Body of pancreas (tissue), 4 donors: ENCODE data around the gene ELOVL6. TPM values are rescaled to one million over a fixed set of nuclear protein-coding genes. Genes with fewer than 3 reads are reported as not detected.
"Not testable (repeated sequence)": the region's sequence is repeated elsewhere in the genome, so short reads cannot be mapped to it uniquely, and the experiment has no call there.

Source experiments
- ATAC-seq: fragments of 150-250 bp; one replicate; pipeline ENCODE4 v1.9.1; 2016
- DNase-seq, 4 donors: peaks; one replicate each; pipeline ENCODE4 v3.0.0-alpha.2; 2019
- H3K27ac ChIP-seq, 4 donors: fragments of 200-600 bp; sonication (generic); 1 replicate in 3 of 4; 2 replicates in 1 of 4; pipeline versions ENCODE4 v1.5.1 to v1.6.1; 2016 to 2019; ENCODE audit warnings: mild to moderate bottlenecking in 1 of 4, mixed read lengths in 1 of 4, moderate library complexity in 1 of 4
- H3K27me3 ChIP-seq, 2 donors: fragments of 200-600 bp; sonication (generic); one replicate each; pipeline ENCODE4 v1.6.0; 2016; ENCODE audit warnings: mild to moderate bottlenecking in 1 of 2
- H3K36me3 ChIP-seq, 2 donors: fragments of 200-600 bp; sonication (generic); replicated peaks in 1 of 2; 2 replicates each; pipeline ENCODE4 v1.5.1; 2016; ENCODE audit warnings: low read depth in 2 of 2; ENCODE audit not compliant: insufficient read depth in 1 of 2
- H3K4me1 ChIP-seq: fragments of 200-600 bp; sonication (generic); one replicate; pipeline ENCODE4 v1.6.0; 2016
- H3K4me3 ChIP-seq, 2 donors: fragments of 200-600 bp; sonication (generic); 1 replicate in 1 of 2; 2 replicates in 1 of 2; pipeline ENCODE4 v1.5.1; 2016 to 2019
- H3K9me3 ChIP-seq, 3 donors: fragments of 200-600 bp; sonication (generic); 1 replicate in 2 of 3; 2 replicates in 1 of 3; pipeline ENCODE4 v1.5.1; 2016
- POLR2A ChIP-seq, 3 donors: fragments of 450-650 bp; IDR thresholded peaks; one replicate each; pipeline ENCODE4 v1.6.1; 2016; ENCODE audit warnings: antibody characterized with exemption in 3 of 3, mild to moderate bottlenecking in 2 of 3
- WGBS, 2 donors: methylation state at CpG; one replicate each; pipeline ENCODE4 v1.1.5; 2017; 5-methylcytosine and 5-hydroxymethylcytosine counted together
- intact Hi-C: fragments of 100-400 bp; cut with DNase I; formaldehyde crosslinking; loops from one replicate; pipeline ENCODE4 v1.15.1; 2023
- total RNA-seq, 2 donors: library from RNA; depleted of rRNA; stranded (reverse); fragments of >200 nt; gene quantifications; one replicate each; pipeline ENCODE4 v1.1.0, GENCODE V29; 2016
- TF ChIP-seq, protein P1 (sequence below), 7 experiments: fragments of 450-650 bp in 4 of 7; fragments of 200-600 bp in 3 of 7; sonication (generic) in 3 of 7; IDR thresholded peaks; one replicate each; pipeline ENCODE4 v1.5.1; 2016 to 2019; ENCODE audit warnings: antibody characterized with exemption in 7 of 7

ELOVL6 gene
- total RNA-seq, 2 donors from 2014 or later = 0.78 to 0.99 TPM

DNA sequence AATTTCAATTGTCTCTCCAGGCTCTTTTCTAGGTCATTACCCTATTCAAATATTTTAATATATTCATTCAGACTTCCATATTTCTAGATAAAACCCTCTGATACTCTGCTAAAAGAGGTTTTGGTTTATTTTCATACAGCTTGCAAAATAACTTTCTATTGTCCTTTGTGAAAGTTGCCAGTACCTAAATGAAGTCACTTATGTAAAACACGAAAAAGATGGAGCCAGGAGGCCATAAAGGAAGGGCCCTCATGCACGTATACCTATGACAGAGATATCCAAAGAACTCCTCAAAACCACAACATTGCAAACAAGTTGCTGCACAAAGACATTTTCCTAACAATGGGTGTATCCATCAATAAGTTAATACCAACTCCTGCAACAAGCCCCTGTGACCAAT, 25.7 kb upstream of the ELOVL6 start:
- Histone ChIP-seq H3K9me3 (no peaks in the 10 kb centered on the region), H3K4me1 (no peaks in the 10 kb centered on the region), H3K27ac (no peak overlapping the region), H3K36me3 (no peaks in the 10 kb centered on the region), H3K27me3 (no peaks in the 10 kb centered on the region), H3K4me3 (no peak overlapping the region)
- DNase-seq = no peak
- no peak for ATAC-seq
- intact Hi-C loops = no loop called here
- 74 to 81% methylated on average over 2 of the region's 2 CpGs for WGBS, 2 donors
- TF ChIP-seq, protein P1, sequence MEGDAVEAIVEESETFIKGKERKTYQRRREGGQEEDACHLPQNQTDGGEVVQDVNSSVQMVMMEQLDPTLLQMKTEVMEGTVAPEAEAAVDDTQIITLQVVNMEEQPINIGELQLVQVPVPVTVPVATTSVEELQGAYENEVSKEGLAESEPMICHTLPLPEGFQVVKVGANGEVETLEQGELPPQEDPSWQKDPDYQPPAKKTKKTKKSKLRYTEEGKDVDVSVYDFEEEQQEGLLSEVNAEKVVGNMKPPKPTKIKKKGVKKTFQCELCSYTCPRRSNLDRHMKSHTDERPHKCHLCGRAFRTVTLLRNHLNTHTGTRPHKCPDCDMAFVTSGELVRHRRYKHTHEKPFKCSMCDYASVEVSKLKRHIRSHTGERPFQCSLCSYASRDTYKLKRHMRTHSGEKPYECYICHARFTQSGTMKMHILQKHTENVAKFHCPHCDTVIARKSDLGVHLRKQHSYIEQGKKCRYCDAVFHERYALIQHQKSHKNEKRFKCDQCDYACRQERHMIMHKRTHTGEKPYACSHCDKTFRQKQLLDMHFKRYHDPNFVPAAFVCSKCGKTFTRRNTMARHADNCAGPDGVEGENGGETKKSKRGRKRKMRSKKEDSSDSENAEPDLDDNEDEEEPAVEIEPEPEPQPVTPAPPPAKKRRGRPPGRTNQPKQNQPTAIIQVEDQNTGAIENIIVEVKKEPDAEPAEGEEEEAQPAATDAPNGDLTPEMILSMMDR (IDR thresholded peaks at IDR 0.05) = no peak
- TF ChIP-seq POLR2A (IDR thresholded peaks at IDR 0.05) = no peak

DNA sequence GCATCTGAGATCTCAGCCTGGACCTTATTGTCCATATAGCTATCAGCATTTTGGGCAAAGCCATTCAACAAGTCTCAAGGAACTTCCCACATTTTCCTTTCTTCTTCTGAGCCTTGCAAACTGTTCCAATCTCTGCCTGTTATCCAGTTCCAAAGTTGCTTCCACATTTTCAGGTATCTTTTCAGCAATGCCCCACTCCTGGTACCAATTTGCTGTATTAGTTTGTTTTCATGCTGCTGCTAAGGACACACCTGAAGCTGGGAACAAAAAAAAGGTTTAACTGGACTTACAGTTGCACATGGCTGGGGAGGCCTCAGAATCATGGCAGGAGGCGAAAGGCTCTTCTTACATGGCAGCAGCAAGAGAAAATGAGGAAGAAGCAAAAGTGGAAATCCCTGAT, 20.5 kb upstream of the ELOVL6 start:
- intact Hi-C loops, ATAC-seq: not testable (repeated sequence)

DNA sequence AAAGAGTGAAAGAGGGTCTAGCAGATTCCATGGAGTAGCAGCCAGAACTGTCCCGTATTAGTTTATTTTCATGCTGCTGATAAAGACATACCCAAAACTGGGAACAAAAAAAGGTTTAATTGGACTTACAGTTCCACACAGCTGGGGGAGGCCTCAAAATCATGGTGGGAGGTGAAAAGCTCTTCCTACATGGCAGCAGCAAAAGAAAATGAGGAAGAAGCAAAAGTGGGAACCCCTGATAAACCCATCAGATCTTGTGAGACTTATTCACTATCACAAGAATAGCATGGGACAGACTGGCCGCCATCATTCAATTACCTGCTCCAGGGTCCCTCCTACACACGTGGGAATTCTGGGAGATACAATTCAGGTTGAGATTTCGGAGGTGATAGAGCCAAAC, 18.8 kb upstream of the ELOVL6 start:
- H3K36me3 ChIP-seq, H3K4me1 ChIP-seq, intact Hi-C loops, H3K4me3 ChIP-seq, H3K9me3 ChIP-seq, H3K27me3 ChIP-seq, H3K27ac ChIP-seq, DNase-seq, ATAC-seq: not testable (repeated sequence)
- 71 to 74% methylated on average over 4 of the region's 4 CpGs for WGBS, 2 donors

More for the DNA sequence above, 20.5 kb upstream of the ELOVL6 start:
- not testable (repeated sequence) for H3K9me3 ChIP-seq, H3K4me3 ChIP-seq, H3K27me3 ChIP-seq, H3K4me1 ChIP-seq, H3K27ac ChIP-seq, H3K36me3 ChIP-seq, DNase-seq
- 82 to 94% methylated on average over 1 of the region's 1 CpG for WGBS, 2 donors

DNA sequence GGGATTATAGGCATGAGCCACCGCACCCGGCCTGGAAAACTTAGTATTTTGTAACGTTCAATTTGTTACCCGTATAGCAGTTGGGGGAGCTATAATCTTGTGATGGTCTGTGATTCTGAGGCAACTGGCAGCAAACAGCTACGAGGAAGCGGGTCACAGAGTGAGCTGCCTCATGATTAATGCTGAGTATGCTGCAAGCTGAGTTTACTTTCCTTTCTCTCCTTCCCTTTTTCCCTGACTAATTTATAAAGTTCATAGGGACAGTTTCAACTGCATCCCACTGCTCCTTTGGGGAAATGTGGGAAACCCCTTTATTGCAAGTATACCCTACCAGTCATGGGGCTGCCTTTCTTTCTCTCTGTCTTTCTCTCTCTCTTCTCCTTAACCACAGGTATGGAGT, 17.7 kb upstream of the ELOVL6 start:
- H3K27me3 ChIP-seq = no peaks in the 10 kb centered on the region
- no peaks in the 10 kb centered on the region for H3K4me1 ChIP-seq
- TF ChIP-seq, protein P1 (IDR thresholded peaks at IDR 0.05) = no peak
- TF ChIP-seq POLR2A (IDR thresholded peaks at IDR 0.05) = no peak
- H3K36me3 ChIP-seq = no peaks in the 10 kb centered on the region
- WGBS, 2 donors = 68 to 72% methylated on average over 6 of the region's 6 CpGs
- H3K27ac ChIP-seq = no peak overlapping the region
- no peak overlapping the region for H3K4me3 ChIP-seq
- DNase-seq (no peak), ATAC-seq (no peak)
- intact Hi-C loops = no loop called here
- peaks cover 0 to 6% (median 0%) of the 10 kb centered on the region in 3 donors for H3K9me3 ChIP-seq

DNA sequence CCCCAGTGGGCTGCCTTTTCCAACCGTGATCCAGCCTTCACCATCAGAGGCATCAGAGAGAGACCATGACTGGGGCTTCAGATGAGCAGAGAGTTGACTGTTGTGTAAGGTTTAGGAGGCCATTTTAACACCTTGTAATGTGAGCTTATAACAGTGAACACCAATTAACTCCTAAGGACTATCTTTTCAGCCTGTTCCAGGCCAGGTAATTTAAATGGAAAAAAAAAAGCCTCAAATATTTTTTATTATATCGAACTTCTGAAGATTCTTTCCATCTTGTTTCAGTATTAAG, 13.3 kb upstream of the ELOVL6 start:
- H3K9me3 ChIP-seq = no peaks in the 10 kb centered on the region
- H3K27ac ChIP-seq = no peak overlapping the region
- H3K4me3 ChIP-seq = no peak overlapping the region
- H3K27me3 ChIP-seq = no peaks in the 10 kb centered on the region
- ATAC-seq = no peak
- TF ChIP-seq POLR2A (IDR thresholded peaks at IDR 0.05) = no peak
- TF ChIP-seq, protein P1 (IDR thresholded peaks at IDR 0.05) = no peak
- H3K36me3 ChIP-seq = no peaks in the 10 kb centered on the region
- WGBS, 2 donors = 50 to 62% methylated on average over 2 of the region's 2 CpGs
- no peaks in the 10 kb centered on the region for H3K4me1 ChIP-seq
- no peak for DNase-seq
- intact Hi-C loops = no loop called here

DNA sequence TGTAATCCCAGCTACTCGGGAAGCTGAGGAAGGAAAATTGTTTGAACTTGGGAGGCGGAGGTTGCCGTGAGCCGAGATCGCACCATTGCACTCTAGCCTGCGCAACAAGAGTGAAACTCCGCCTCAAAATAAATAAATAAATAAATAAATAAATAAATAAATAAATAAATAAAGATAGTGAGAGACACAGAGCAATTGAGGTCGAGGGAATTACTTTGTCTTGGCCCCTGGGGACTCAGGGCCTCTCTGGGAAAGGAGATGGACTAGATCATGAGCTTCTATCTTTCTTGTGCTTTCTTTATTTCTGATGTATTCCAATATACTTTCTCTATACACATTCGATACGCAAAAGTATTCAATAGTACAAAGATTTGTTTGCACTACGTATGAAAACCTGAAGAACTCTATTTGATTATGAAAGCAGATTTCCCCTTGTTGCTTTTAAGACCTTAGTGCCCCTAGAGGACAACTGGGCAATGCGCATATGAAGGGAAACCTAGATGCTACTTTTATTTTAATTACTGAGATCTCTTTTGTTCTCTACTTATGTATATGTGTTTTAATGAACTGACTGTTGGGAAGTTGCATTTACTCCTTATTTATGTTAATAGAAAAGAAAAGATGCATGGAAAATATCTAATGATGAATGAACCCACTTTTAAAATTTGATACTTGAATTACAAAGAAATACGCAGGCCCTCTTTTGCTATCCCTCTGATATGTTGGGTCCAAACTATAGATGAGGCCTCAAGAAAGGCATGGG, 12.8 kb upstream of the ELOVL6 start:
- DNase-seq (peak; percentile 18 to 49 (median 38)), ATAC-seq (peak; percentile 64)
- Histone ChIP-seq H3K36me3 (no peaks in the 10 kb centered on the region), H3K4me1 (no peaks in the 10 kb centered on the region), H3K4me3 (no peak overlapping the region), H3K27me3 (no peaks in the 10 kb centered on the region), H3K27ac (no peak overlapping the region), H3K9me3 (no peaks in the 10 kb centered on the region)
- TF ChIP-seq, protein P1 (IDR thresholded peaks at IDR 0.05) = peak; percentile 64 to 79 (median 74)
- no peak for TF ChIP-seq POLR2A (IDR thresholded peaks at IDR 0.05)
- intact Hi-C loops = no loop called here
- WGBS, 2 donors = 62 to 64% methylated on average over 13 of the region's 13 CpGs
